Subcutaneous abdominal adipose tissue (tissue), 5 donors: ENCODE data around the gene RBM18.

Source experiments
- H3K27ac ChIP-seq: one replicate; pipeline ENCODE4 v1.7.0; 2013; ENCODE audit warnings: low read depth, mild to moderate bottlenecking, inconsistent platforms, low read length, moderate library complexity
- H3K27me3 ChIP-seq, 5 donors: one replicate each; pipeline ENCODE4 v1.7.0; 2013; ENCODE audit warnings: low read length in 5 of 5, inconsistent platforms in 1 of 5; ENCODE audit not compliant: control insufficient read depth in 5 of 5, insufficient read depth in 4 of 5
- H3K36me3 ChIP-seq, 5 donors: one replicate each; pipeline ENCODE4 v1.7.0; 2013; ENCODE audit warnings: low read length in 5 of 5; ENCODE audit not compliant: control insufficient read depth in 5 of 5, insufficient read depth in 5 of 5
- H3K4me1 ChIP-seq, 5 donors: one replicate each; pipeline ENCODE4 v1.7.0; 2013; ENCODE audit warnings: low read length in 5 of 5, mild to moderate bottlenecking in 3 of 5, moderate library complexity in 1 of 5; ENCODE audit not compliant: control insufficient read depth in 5 of 5, insufficient read depth in 5 of 5
- H3K4me3 ChIP-seq, 5 donors: one replicate each; pipeline ENCODE4 v1.7.0; 2013; ENCODE audit warnings: low read length in 5 of 5, low read depth in 1 of 5
- H3K9ac ChIP-seq, 5 donors: one replicate each; pipeline ENCODE4 v1.7.0; 2013; ENCODE audit warnings: low read length in 5 of 5, mild to moderate bottlenecking in 4 of 5, moderate library complexity in 3 of 5
- H3K9me3 ChIP-seq, 5 donors: one replicate each; pipeline ENCODE4 v1.7.0; 2013; ENCODE audit warnings: low read length in 5 of 5; ENCODE audit not compliant: control insufficient read depth in 5 of 5
- donor health status: healthy.
- donor health status: healthy.
- donor health status: healthy.
- donor health status: healthy.
- donor health status: healthy.

The RBM18 gene

GRCh38 chr9:122239722-122240121 lies 24.9 kb downstream of the RBM18 start:
- peaks cover 41 to 56% (median 42%) of the 10 kb centered on the region in 5 donors for H3K36me3 ChIP-seq
- no peaks in the 10 kb centered on the region for H3K4me1 ChIP-seq
- no peak overlapping the region for H3K9ac ChIP-seq
- H3K9me3 ChIP-seq = no peaks in the 10 kb centered on the region
- no peaks in the 10 kb centered on the region for H3K27me3 ChIP-seq
- no peak overlapping the region for H3K4me3 ChIP-seq
- H3K27ac ChIP-seq = no peak overlapping the region

DNA sequence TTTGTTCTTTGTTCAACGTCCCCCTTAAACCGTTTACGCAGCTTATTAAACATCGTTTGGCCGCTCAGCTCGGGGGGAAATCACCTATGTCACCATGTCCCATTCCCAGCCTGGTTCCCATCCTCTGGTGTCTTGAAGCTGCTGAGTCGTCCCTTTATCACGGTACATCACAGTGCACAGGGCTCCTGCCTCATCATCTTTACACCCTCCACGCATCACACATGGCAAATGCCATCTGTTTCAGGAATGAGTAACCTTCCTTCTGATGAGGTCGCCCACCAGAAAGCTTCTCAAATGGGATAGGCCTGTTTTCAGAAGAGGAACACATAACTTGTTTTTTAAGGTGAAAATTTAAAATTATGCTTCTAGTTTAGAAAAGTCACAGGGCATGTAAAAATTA lies 28.0 kb downstream of the RBM18 start:
- no peak overlapping the region for H3K4me3 ChIP-seq
- no peaks in the 10 kb centered on the region for H3K4me1 ChIP-seq
- H3K27ac ChIP-seq = no peak overlapping the region
- H3K27me3 ChIP-seq = no peaks in the 10 kb centered on the region
- no peaks in the 10 kb centered on the region for H3K9me3 ChIP-seq
- H3K36me3 ChIP-seq = peaks cover 14 to 28% (median 16%) of the 10 kb centered on the region in 5 donors
- H3K9ac ChIP-seq = no peak overlapping the region

- no peaks in the 10 kb centered on the region for H3K9me3 ChIP-seq
- no peak overlapping the region for H3K9ac ChIP-seq
- no peak overlapping the region for H3K4me3 ChIP-seq
- H3K27ac ChIP-seq = no peak overlapping the region
- peaks cover 15 to 20% (median 18%) of the 10 kb centered on the region in 5 donors for H3K27me3 ChIP-seq
- H3K36me3 ChIP-seq = peaks cover 0 to 5% (median 0%) of the 10 kb centered on the region in 5 donors
- peaks cover 0 to 1% (median under 1%) of the 10 kb centered on the region in 5 donors for H3K4me1 ChIP-seq
Observed at GRCh38 chr9:122234022-122234748, 30.5 kb downstream of the RBM18 start.

DNA sequence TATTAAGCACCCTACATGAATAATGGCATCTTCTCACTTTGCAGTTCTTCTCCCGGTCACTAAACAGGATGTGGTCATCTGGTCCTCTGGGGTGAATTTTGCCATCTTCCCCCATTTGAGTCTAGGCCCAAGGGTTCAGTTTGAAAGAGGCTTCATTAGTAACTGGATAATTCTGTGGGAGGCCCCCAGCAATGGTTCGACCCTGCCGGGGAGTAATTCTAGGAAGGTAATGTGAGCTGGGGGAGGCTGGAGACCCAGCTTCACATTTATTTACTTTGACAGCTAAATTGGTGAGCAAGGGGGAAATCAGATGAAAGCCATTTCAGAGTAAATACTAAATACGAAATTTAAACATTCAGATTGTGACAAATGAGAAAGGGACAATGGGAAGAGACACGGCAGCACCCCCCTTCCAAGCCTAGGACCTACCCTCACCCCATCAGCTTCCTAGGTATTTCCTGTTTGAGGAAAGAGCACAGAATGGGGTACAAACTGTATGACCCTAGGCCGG lies 31.8 kb downstream of the RBM18 start:
- Histone ChIP-seq H3K27ac (no peak overlapping the region), H3K9ac (no peak overlapping the region), H3K9me3 (no peaks in the 10 kb centered on the region), H3K4me3 (no peak overlapping the region), H3K4me1 (peaks cover 0 to 12% (median 11%) of the 10 kb centered on the region in 5 donors), H3K36me3 (no peaks in the 10 kb centered on the region), H3K27me3 (peaks cover 18 to 29% (median 21%) of the 10 kb centered on the region in 5 donors)

- H3K27me3 ChIP-seq = peaks cover 41 to 59% (median 51%) of the 10 kb centered on the region in 5 donors
- peaks cover 0 to 33% (median 27%) of the 10 kb centered on the region in 5 donors for H3K4me1 ChIP-seq
- no peaks in the 10 kb centered on the region for H3K36me3 ChIP-seq
- no peak overlapping the region for H3K9ac ChIP-seq
- H3K27ac ChIP-seq = no peak overlapping the region
- H3K9me3 ChIP-seq = no peaks in the 10 kb centered on the region
- H3K4me3 ChIP-seq = no peak overlapping the region
Observed at GRCh38 chr9:122229485-122229837, 35.2 kb downstream of the RBM18 start.

- Histone ChIP-seq H3K27me3 (peaks cover 41 to 64% (median 54%) of the 10 kb centered on the region in 5 donors), H3K9ac (peak within 1 kb of the TSS in 1 of 5 donors; percentile 60), H3K4me3 (peak within 1 kb of the TSS in 4 of 5 donors; percentile 57 to 68 (median 64)), H3K27ac (no peak within 1 kb of the TSS), H3K36me3 (no peaks in the 10 kb centered on the region), H3K4me1 (peaks cover 0 to 33% (median 27%) of the 10 kb centered on the region in 5 donors), H3K9me3 (no peaks in the 10 kb centered on the region)
Observed at GRCh38 chr9:122228568-122229484, 35.8 kb downstream of the RBM18 start, which contains the start of gene LHX6. Gene LHX6, minus strand, starts transcription at chr9:122228957. Its CDS starts 217 bp downstream, at chr9:122228740.

- peaks cover 0 to 35% (median 31%) of the 10 kb centered on the region in 5 donors for H3K4me1 ChIP-seq
- H3K9me3 ChIP-seq = no peaks in the 10 kb centered on the region
- peak overlapping the region in 4 of 5 donors; percentile 57 to 68 (median 64) for H3K4me3 ChIP-seq
- H3K9ac ChIP-seq = peak overlapping the region in 1 of 5 donors; percentile 60
- H3K27ac ChIP-seq = no peak overlapping the region
- no peaks in the 10 kb centered on the region for H3K36me3 ChIP-seq
- peaks cover 44 to 70% (median 56%) of the 10 kb centered on the region in 5 donors for H3K27me3 ChIP-seq
Observed at GRCh38 chr9:122228191-122228567, 36.5 kb downstream of the RBM18 start.

- H3K4me3 ChIP-seq = peak overlapping the region in 4 of 5 donors; percentile 43 to 59 (median 45)
- H3K27ac ChIP-seq = no peak overlapping the region
- H3K4me1 ChIP-seq = peaks cover 0 to 41% (median 37%) of the 10 kb centered on the region in 5 donors
- H3K9me3 ChIP-seq = no peaks in the 10 kb centered on the region
- H3K27me3 ChIP-seq = peaks cover 45 to 74% (median 61%) of the 10 kb centered on the region in 5 donors
- H3K36me3 ChIP-seq = no peaks in the 10 kb centered on the region
- H3K9ac ChIP-seq = no peak overlapping the region
Observed at GRCh38 chr9:122227575-122227900, 37.1 kb downstream of the RBM18 start.

DNA sequence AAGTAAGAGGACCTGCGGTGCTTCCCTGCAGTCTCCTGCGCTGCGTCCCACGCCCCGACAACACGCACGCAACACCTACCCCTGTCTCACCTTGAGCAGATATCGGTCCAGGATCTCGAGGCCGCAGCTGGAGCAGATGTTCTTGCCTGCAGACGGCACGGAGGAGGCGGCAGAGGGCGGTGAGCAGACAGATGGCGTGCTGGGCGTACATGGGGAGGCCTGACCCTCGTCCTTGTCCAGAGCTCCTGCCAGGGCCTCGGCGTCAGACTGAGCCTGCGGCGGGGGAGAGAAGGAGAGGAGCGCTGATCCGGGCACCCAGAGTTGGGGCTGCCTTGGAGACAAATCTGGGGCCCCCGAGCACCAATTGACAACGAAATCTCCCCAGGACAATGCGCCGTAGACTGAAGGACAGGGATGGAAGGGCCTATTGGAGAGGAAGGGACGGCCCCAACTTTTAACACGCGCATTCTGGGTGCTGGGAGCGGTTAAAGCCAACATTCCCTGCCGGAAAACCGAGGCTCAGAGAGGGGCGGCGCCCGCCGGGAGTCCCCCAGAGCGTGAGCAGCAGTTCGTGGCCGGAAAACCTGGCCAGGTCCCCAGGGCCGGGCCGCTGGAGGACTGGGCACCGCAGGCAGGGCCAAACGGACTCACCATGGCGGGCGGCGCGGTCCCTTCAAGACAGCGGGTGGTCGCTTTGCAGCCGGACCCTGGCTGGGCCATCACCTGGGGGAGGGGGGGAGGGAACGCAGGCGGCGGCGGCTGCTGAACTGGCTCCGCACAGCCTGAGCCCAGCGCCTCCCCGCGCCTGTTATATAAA lies 37.7 kb downstream of the RBM18 start:
- Histone ChIP-seq H3K9ac (peak overlapping the region in 1 of 5 donors; percentile 8), H3K27ac (no peak overlapping the region), H3K4me3 (peak overlapping the region in 3 of 5 donors; percentile 43 to 59 (median 45)), H3K4me1 (peaks cover under 1 to 44% (median 37%) of the 10 kb centered on the region in 5 donors), H3K9me3 (no peaks in the 10 kb centered on the region), H3K27me3 (peaks cover 49 to 78% (median 64%) of the 10 kb centered on the region in 5 donors), H3K36me3 (no peaks in the 10 kb centered on the region)
